CD4-positive, alpha-beta T cell treated with Interleukin-15 for 4 hours (primary cell): ENCODE results near the gene ATG2B.
"Not testable (repeated sequence)": the region's sequence is repeated elsewhere in the genome, so short reads cannot be mapped to it uniquely, and the experiment has no call there.

Source experiments
- DNase-seq: peaks from one replicate; pipeline ENCODE4 v3.0.0-alpha.2; 2020; ENCODE audit warnings: low spot score

The ATG2B gene

DNA sequence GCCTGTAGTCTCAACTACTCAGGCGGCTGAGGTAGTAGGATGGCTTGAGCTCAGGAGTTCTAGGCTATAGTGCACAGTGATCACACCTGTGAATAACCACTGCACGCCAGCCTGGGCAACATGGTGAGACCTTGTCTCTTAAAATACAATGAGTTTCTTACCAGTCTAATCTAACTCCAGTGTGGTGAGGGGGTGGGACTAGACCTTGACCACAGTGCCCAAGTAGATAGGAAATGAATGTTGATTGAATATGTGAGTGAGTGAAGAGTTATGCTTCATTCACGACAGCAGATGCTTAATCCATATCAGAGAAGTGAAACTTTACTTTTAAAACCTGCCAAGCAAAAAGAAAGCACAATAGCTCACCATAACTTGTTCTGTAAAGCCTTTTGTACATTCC, 17.6 kb upstream of the ATG2B start:
- DNase-seq, result no peak

DNA sequence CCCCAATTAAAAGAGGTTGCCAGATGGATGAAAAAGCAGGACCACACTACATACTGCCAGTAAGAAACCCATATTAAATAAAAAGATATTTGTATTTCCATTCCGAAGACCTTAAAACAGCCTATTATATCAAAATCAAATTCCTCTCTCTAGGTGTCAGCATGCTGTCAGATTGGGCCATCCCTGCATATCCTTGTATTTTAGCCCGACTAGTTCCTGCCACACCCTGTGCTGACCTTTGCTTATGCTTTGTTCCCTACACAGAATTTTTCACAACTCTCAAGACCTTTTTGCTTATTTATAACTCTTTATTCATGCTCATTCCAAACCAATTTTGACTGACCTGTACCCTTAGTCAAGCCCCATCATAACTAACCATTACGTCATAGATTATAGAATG, 13.0 kb upstream of the ATG2B start:
- no peak for DNase-seq

DNA sequence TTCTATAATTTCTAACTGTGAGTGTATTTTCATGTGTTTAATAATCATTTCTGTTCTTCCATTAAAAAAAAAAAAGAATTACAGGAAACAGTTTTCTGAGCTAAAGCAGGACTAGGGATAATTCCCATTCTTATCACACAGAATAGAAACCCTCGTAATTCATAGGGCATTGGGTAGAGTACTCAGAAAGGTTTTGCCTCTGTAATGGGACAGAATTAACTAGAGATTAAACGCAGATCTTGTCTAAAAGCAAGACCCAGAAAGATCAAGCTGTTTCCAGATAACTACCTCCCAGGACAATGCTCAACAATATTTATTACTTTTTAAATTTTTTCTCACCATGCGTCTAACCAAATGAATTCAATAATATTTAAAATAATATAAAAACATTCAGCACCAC, 10.4 kb upstream of the ATG2B start:
- DNase-seq, result no peak

DNA sequence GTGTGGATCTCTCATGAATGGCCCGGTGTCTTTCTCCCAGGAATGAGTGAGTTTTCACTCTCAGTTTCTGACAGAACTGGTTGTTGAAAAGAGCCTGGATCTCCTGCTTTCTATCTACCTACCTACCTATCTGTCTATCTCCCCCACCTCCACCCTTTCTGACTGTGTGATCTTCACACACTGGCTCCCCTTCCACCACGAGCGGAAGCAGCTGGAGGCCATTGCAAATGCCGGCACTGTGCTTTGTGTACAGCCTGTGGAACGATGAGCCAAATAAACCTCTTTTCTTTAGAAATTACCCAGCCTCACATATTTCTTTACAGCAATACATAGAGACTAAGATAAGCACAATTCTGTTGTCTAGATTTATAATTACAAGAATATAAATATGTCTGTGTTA, 7.4 kb upstream of the ATG2B start:
- DNase-seq, result no peak

DNA sequence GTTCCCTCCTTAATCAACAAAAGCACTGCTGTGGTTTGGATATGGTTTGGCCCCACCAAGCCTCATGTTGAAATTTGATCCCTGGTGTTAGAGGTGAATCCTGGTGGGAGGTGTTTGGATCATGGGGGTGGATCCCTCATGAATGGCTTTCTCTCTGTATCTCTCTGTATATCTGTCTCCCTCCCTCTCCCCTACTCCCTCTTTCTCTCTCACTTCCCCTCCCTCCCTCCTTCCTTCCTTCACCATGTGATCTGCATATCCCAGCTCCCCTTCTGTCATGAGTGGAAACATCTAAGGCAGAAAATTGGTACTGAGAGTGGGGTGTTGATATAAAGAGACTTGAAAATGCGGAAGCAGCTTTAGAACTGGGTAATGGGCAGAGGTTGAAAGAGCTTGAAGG, 5.4 kb upstream of the ATG2B start:
- DNase-seq, result no peak

DNA sequence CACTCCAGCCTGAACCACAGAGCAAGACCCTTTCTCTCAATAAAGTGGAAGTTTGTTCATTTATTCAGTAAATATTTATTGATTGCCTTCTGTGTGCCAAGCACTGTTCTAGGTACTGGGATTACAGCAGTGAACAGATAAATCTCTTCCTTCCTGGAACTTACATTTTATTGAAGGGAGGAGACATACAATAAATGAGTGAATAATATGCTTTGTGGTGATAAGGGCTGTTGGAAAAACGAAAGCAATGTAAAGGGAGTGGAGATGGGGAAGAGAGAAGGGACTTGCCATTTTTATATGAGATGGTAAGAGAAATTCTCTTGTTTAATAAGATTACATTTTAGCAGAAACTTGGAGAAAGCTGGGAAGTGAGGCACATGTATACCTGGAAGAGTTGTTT, 1.8 kb upstream of the ATG2B start:
- DNase-seq, result no peak

DNA sequence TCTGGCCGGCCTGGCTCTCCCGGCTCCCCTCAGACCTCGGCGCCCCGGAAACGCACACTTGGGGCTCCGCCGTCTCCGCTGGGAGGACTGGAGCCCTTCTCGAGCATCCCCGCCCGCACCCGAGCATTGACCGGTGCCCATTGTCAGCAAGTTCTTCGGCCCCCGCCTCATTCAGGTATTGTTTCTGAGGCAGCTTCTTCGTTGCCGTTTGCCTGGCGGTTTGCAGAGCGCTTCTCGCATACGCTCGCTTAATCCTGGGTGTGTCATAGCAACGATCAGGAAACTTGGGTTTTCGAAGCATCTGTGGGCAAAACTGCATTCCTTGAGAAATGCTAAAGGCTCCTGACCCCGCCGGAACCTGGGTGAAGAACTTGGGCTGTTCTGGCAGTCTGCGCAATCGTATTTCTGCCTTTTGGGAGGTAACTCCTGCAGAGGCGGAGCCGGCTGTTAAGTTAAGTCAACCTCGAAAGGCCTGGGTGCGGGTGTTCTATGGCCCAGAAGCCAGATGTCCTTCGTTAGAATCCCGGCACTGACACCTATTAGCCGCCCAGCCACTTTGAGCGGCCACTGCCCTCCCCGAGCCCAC, 703 bp upstream of the ATG2B start:
- peak; percentile 30 for DNase-seq

DNA sequence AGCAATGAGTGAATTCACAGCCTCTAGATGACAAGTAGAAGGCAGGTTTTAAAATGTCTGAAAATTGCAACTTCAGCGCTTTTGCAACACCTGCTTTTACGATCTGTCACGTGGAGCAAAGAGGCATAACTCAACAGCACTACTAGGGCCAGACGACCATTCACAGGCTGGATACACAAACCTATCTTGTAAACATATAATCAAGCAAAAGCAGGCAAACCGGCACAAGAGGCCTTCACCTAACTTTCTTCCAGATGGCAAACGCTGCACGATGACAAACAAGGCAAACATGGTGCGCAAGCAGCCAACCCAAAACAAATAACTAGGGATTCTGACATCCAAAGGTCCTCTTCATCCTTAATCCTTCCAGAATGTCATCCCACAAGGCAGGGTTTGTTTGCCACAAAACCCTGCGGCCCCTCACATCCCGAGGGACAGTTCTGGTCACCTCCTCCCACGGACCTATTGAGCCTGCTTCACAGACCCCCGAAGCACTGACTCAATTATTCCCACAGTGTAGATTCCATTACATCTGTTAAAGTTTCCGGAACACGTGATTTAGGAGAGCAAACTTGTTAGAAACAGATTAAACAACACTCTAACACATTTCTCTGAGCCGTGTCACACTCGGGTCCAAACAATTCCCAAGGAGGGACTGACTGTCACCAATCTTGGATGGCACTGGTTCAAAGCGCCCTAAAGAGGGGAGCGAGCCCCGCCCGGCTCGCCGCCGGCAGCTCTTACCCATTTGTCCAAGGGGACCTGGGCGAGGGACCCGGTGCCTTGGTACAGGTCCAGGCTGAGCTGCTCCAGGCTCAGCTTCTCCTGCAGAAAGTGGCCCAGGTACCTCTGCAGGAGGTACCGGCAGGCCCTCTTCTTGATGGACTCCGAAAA, 823 bp downstream of the ATG2B start:
- peak; percentile 72 for DNase-seq

DNA sequence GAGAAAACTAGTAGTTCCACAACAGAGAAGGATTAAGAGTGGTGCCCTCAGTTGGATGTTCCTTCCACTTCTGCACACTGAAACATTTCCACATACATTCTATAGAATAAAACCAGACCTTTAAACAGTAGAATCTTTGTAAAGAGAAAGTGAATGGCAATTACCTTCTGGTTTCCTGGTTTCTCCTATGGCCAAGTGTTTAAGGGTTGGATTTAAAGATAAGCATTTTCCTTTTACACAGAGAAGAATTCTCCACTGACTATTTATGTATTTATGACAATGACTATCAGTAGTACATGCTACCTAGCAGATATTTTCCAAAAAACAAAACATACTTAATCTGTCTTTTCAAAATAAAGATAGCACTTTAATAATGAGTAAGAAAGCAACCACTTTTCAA, 3.2 kb downstream of the ATG2B start:
- no peak for DNase-seq

DNA sequence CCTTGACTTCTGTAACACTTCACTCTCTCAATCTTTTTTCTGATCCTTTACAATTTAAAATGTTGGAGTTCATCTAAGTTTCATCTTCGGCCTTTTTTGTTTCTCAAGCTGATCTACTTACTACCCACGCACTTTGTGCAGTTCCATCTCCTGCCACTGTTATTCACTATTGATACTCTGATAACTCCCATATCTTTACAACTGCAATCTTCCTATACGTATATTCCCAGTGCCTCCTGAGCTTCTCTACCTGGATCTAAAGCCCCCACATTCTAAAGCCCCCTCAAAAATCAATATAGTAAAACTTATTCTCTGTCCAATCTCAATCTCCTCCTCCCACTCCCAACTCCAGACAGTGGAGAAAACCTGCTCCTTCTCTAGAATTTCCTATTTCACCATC, 5.9 kb downstream of the ATG2B start:
- no peak for DNase-seq

DNA sequence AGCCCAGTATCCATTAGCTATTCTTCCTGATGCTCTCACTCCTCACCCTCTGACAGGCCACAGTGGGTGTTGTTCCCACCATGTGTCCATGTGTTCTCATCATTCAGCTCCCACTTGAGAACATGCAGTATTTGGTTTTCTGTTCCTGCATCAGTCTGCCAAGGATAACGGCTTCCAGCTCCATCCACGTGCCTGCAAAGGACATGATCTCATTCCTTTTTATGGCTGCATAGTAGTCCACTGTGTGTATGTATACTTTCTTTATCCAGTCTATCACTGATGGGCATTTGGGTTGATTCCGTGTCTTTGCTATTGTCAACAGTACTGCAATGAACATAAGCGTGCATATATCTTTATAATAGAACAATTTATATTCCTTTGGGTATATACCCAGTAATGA, 8.9 kb downstream of the ATG2B start:
- no peak for DNase-seq

DNA sequence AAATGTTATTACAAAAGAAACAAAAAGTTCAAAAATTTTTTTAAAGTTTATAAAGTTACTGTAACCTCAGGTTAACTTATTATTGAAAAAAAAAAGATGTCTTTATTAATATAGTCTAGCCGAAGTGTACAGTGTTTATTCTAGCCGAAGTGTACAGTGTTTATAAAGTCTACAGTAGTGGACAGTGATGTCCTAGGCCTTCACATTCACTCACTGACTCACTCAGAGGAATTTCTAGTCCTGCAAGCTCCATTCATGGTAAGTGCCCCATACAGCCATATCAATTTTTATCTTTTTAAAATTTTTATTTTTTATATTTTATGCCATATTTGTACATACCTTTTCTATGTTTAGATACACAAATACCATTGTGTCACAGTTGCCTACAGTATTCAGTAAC, 10.4 kb downstream of the ATG2B start:
- DNase-seq, result no peak

DNA sequence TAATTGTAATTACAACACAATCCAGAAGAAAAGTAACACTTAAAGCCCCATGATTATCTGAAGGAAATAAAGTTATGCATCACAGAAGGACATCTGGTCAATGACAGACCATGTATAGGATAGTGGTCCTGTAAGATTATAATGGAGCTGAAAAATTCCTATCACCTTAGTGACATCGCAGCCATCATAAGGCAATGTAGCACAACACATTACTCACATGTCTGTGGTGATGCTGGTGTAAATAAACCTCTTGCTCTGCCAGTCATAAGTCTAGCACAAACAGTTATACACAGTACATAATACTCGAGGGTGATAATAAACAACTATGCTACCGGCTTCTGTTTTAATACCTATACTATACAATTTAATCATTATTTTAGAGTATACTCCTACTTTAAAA, 11.2 kb downstream of the ATG2B start:
- DNase-seq, result no peak

DNA sequence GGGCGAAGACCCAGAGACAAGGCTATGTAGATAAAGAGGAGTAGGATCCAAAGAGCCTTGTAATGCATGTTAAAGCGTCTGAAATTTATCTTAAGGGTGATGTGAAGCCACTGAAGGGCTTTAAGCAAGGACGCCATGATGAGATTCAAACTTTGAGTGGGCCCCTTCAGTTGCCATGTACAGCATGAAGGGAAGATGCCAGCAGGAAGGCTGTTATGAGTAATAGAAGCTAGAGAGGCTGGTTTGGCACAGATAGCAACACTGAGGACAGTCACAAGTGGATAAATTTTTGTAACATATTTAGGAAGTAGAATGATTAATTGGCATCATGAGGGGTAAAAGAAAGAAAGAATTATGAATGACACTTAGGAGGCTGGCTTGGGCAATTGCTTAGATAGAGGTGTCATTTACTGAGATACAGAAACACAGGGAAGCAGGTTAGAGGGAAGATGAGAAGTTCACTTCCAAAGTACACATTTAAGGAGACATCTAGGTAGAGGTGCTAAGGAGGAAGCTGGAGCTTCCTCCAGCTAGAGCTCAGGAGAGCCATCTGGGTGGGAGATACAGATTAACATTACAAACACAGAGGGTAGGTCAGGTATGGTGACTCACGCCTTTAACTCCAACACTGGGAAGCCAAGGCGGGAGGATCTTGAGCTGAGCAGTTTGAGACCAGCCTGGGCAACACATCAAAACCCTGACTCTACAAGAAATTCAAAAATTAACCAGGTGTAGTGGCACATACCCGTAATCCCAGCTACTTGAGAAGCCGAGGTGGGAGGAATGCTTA, 13.7 kb downstream of the ATG2B start:
- DNase-seq, result no peak

DNA sequence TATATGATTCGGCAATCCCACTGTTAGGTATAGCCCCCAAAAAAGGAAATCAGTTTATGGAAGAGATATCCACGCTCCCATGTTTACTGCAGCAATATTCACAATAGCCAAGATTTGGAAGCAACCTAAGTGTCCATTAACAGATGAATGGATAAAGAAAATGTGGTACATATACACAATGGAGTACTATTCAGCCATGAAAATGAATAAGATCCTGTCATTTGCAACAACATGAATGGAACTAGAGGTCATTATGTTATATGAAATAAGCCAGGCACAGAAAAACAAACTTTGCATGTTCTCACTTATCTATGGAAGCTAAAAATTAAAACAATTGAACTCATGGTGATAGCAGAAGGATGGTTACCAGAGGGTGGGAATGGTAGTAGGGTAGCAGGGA, 15.2 kb downstream of the ATG2B start:
- DNase-seq, result not testable (repeated sequence)

DNA sequence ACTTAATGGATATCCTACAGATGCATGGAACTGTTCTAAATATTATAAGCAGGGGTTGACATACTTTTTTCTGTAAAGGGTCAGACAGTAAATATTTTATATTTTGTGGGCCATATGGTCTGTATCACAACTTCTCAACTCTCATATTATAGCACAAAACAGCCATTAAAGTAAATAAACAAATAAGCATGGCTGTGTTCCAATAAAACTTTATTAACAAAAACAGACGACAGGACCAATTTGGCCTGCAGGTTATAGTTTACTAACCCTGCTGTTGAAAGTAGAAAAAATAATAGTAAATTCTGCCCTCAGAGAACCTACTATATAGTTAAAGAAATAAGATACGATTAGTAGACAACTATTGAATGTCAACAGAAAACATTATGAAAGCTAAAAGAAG, 17.5 kb downstream of the ATG2B start:
- DNase-seq, result no peak

DNA sequence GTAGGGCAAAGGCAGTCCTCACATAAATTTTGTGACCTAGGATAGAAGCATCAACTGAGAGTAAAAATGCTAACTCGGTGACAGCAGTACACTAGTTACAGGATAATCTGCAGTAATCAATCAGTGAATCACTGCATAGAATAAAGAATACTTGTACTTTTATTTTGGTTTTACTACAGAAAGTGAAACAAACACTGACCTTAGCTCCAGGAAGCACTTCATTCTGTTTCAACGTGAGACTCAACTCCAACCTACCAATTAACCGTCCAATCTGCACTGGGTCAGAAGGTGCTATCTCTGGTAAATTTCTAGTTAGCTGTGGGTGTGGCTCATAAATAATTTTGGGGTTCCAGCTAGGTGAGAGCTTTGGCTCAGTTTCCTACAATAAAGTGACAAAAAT, 21.8 kb downstream of the ATG2B start:
- DNase-seq, result no peak

DNA sequence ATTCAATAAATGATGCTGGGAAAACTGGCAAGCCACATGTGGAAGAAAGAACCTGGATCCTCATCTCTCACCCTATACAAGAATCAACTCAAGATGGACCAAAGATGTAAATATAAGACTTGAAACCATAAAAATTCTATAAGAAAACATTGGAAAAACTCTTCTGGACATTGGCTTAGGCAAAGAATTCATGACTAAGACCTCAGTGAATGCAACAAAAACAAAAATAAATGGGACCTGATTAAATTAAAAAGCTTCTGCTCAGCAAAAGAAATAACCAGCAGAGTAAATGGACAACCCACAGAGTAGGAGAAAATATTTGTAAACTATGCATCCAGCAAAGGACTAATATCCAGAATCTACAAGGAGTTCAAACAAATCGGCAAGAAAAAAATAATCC, 24.6 kb downstream of the ATG2B start:
- DNase-seq, result no peak

DNA sequence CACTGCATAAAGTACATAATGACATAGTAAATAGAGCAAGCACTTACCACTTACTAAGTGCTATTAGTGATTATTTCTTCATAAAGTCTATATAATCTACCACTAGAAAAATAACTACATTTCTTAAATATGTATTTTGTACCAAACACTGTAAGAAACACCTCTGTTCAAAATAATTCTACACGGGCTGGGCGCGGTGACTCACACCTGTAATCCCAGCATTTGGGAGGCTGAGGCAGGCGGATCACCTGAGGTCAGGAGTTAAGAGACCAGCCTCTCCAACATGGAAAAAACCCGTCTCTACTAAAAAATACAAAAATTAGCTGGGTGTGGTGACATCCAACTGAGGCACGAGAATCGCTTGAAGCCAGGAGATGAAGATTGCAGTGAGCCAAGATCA, 38.9 kb downstream of the ATG2B start:
- no peak for DNase-seq

DNA sequence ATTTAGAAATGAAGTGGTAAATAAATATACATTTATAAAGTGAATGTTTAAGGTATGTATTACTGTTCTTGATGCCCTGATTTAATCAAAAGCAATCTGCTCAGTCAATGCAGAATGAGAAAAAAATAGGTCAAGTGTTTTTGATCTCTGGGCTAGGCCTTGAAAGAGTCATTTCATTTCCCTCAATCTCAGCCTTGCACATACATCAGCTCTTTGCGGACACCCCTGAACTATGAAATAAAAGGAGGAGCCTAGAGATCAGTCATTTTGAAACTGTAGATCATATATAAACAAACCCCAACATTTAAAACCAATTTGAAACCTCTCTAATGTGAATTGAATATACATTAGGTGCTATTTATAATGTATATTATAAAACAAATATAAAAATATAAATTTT, 42.5 kb downstream of the ATG2B start:
- no peak for DNase-seq

DNA sequence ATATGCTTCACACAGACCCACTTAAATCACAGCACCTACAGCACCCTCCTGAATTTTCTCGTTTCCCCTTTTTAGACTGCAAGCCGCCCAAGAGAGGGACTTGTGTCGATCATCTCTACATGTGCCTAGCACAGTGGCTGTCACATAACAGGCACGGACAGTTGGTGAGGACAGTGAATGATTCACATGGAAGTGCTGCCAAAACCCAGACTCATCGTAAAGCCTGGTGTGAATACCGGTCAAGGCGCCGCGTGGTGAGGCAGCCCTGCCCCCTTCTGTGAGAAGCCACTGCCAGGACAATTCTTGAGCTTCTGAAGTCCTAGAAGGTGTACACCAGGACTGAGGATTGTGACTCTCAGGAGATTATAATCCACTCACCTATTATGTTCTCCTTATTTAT, 44.3 kb downstream of the ATG2B start:
- no peak for DNase-seq

DNA sequence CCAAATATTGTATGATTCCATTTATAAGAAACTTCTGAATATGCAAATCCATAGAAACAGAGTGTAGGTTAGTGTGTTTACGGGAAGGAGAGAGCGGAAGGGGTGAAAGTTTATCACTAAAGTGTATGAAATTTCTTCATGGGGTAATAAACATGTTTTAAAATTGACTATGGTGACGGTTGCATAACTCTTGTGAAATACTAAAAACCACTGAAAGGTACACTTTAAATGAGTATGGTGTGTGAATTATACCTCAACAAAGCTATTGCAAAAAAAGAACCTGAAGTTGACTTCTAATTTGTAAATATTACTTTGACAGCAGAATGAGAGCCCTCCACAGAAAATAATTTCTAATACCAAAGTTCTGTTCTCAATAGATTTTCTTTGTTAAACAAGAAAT, 47.1 kb downstream of the ATG2B start:
- no peak for DNase-seq

DNA sequence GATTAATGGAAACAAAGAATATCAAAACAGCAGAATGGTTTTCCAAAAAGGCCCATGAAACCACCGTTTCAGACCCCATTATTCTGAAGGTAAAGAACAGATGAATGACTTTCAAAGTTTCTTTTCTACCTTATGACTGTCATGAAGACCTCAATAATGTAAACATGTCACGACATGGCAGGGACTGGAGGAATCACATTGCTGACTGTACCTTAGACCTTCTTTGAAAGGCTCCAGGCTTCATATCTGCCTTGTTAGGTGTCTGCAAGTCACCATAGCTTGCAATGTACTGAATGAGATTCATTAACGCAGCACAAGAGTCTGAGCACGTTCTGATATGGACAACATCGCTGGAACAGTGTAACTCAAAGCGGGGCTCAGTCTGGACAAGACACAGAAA, 52.2 kb downstream of the ATG2B start:
- no peak for DNase-seq
